ENCODE measurements around the gene CFD. TPM values are rescaled to one million over a fixed set of nuclear protein-coding genes. Genes with fewer than 3 reads are reported as not detected.
"Not testable (repeated sequence)": the region's sequence is repeated elsewhere in the genome, so short reads cannot be mapped to it uniquely, and the experiment has no call there.

The CFD gene
- polyA plus RNA-seq, 1 donor from 2014 or later, result 6.3 TPM

GRCh38 chr19:842802-843179 lies 16.7 kb upstream of the CFD start:
- Mint-ChIP-seq H3K4me3 (peak overlapping the region in 1 of 4 donors; percentile 39), H3K27me3 (peaks cover 48% of the 10 kb centered on the region)
- H3K36me3 Mint-ChIP-seq, H3K4me1 Mint-ChIP-seq, H3K9me3 Mint-ChIP-seq, H3K27ac Mint-ChIP-seq: not testable (repeated sequence)

- H3K4me1 Mint-ChIP-seq, result peaks cover 6 to 7% (median 7%) of the 10 kb centered on the region in 3 donors
- H3K27me3 Mint-ChIP-seq, result peaks cover 49% of the 10 kb centered on the region
- peak overlapping the region in 1 of 4 donors; percentile 39 for H3K4me3 Mint-ChIP-seq
- peaks cover 0 to 3% (median 0%) of the 10 kb centered on the region in 3 donors for H3K9me3 Mint-ChIP-seq
- no peak overlapping the region for H3K27ac Mint-ChIP-seq
- peaks cover 4% of the 10 kb centered on the region for H3K36me3 Mint-ChIP-seq
These were observed 16.2 kb upstream of the CFD start for GRCh38 chr19:843180-843835.

GRCh38 chr19:843836-844545 lies 15.5 kb upstream of the CFD start:
- Mint-ChIP-seq H3K4me1 (peaks cover 6 to 7% (median 7%) of the 10 kb centered on the region in 3 donors), H3K27ac (peak overlapping the region in 1 of 3 donors; percentile 3), H3K4me3 (peak overlapping the region in 1 of 4 donors; percentile 89), H3K9me3 (peaks cover 0 to 3% (median 0%) of the 10 kb centered on the region in 3 donors), H3K27me3 (peaks cover 47% of the 10 kb centered on the region), H3K36me3 (peaks cover 4% of the 10 kb centered on the region)

DNA sequence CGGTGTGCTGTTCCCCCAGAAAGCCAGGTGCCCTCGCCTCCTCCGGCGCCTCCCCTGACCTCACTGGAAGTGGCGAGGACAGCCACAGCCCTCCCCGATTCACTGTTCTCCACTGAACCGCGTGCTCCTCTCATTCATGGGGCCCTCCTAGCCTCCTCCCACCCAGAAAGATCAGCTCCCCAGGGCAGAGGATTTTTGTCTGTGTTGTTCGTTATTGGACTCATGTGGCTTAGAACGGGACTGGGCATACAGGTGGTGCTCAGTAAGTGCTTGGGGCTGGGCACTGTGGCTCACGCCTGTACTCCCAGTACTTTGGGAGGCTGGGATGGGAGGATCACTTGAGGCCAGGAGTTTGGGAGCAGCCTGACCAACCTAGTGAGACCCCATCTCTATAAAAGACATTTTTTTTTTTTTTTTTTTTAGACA lies 14.9 kb upstream of the CFD start:
- H3K4me3 Mint-ChIP-seq, result peak overlapping the region in 1 of 4 donors; percentile 89
- peaks cover 48% of the 10 kb centered on the region for H3K27me3 Mint-ChIP-seq

GRCh38 chr19:845707-846521 lies 13.6 kb upstream of the CFD start:
- Mint-ChIP-seq H3K36me3 (peaks cover 4% of the 10 kb centered on the region), H3K9me3 (peaks cover 0 to 3% (median 0%) of the 10 kb centered on the region in 3 donors), H3K4me1 (peaks cover 6 to 7% (median 7%) of the 10 kb centered on the region in 3 donors), H3K4me3 (peak overlapping the region in 3 of 4 donors; percentile 32 to 49 (median 48)), H3K27me3 (peaks cover 50% of the 10 kb centered on the region), H3K27ac (peak overlapping the region in 2 of 3 donors; percentile 75 to 83)

More for the DNA sequence above, 14.9 kb upstream of the CFD start:
- Mint-ChIP-seq H3K27ac (peak overlapping the region in 1 of 3 donors; percentile 3), H3K36me3 (peaks cover 4% of the 10 kb centered on the region), H3K4me1 (peaks cover 6 to 7% (median 7%) of the 10 kb centered on the region in 3 donors), H3K9me3 (peaks cover 0 to 3% (median 0%) of the 10 kb centered on the region in 3 donors)

DNA sequence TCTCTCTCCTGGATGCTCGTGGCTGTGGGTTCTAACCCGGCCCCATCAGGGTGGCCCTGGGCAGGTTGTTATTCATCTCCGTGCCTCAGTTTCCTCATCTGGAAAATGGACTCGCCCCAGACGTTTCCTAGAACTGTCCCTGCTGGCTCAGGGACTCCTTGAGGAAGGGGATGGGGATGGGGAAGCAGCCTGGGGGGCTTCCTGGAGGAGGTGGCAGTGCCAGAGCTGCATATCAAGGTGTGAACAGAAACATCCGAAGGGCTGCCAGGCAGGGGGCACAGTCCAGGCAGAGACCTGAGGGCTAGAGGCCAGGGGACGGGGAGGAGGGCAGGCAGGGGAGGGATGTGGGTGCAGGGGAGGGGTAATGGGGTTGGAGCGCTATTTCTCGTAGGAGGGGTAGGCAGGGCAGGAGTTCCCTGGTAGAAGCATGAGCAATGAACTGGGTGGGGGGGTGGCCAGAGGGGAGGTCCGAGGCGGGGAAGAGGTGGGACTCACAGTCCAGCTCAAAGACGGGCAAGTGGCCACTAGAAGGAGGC lies 11.0 kb upstream of the CFD start:
- H3K4me3 Mint-ChIP-seq, result no peak overlapping the region
- H3K36me3 Mint-ChIP-seq, result peaks cover 1% of the 10 kb centered on the region
- peaks cover 0 to 3% (median 0%) of the 10 kb centered on the region in 3 donors for H3K9me3 Mint-ChIP-seq
- peak overlapping the region in 1 of 3 donors; percentile 25 for H3K27ac Mint-ChIP-seq
- H3K4me1 Mint-ChIP-seq, result peaks cover 6 to 7% (median 7%) of the 10 kb centered on the region in 3 donors
- H3K27me3 Mint-ChIP-seq, result peaks cover 38% of the 10 kb centered on the region

- not testable (repeated sequence) for H3K4me1 Mint-ChIP-seq, H3K4me3 Mint-ChIP-seq, H3K36me3 Mint-ChIP-seq, H3K9me3 Mint-ChIP-seq
- H3K27ac Mint-ChIP-seq, result peak overlapping the region in 1 of 3 donors; percentile 28
- H3K27me3 Mint-ChIP-seq, result peaks cover 36% of the 10 kb centered on the region
These were observed 10.3 kb upstream of the CFD start for GRCh38 chr19:849195-849594.

- Mint-ChIP-seq H3K9me3 (no peaks in the 10 kb centered on the region), H3K27me3 (peaks cover 27% of the 10 kb centered on the region), H3K4me1 (peaks cover 4% of the 10 kb centered on the region in 3 donors)
These were observed 9.1 kb upstream of the CFD start for GRCh38 chr19:850221-850978.

GRCh38 chr19:850979-851335 lies 8.5 kb upstream of the CFD start:
- no peaks in the 10 kb centered on the region for H3K9me3 Mint-ChIP-seq
- no peaks in the 10 kb centered on the region for H3K4me1 Mint-ChIP-seq
- no peak overlapping the region for H3K27ac Mint-ChIP-seq
- peaks cover 23% of the 10 kb centered on the region for H3K27me3 Mint-ChIP-seq
- H3K4me3 Mint-ChIP-seq, result no peak overlapping the region
- H3K36me3 Mint-ChIP-seq, result peaks cover 1% of the 10 kb centered on the region

More at GRCh38 chr19:850221-850978, 9.1 kb upstream of the CFD start:
- Mint-ChIP-seq H3K4me3 (no peak overlapping the region), H3K36me3 (peaks cover 1% of the 10 kb centered on the region), H3K27ac (peak overlapping the region in 1 of 3 donors; percentile 28)

- Mint-ChIP-seq H3K27ac (peak within 1 kb of the TSS in 2 of 3 donors; percentile 39 to 48), H3K4me3 (no peak within 1 kb of the TSS), H3K4me1 (peaks cover 0 to 5% (median 0%) of the 10 kb centered on the region in 3 donors), H3K9me3 (no peaks in the 10 kb centered on the region), H3K27me3 (peaks cover 15% of the 10 kb centered on the region), H3K36me3 (peaks cover under 1% of the 10 kb centered on the region)
These were observed 7.1 kb upstream of the CFD start, which contains the start of gene ELANE for GRCh38 chr19:852136-853013. ELANE (plus strand) TSS chr19:852303; CDS start chr19:852329, 26 bp downstream.

- H3K4me3 Mint-ChIP-seq, result no peak overlapping the region
- H3K27me3 Mint-ChIP-seq, result peaks cover 14% of the 10 kb centered on the region
- no peaks in the 10 kb centered on the region for H3K36me3 Mint-ChIP-seq
- H3K9me3 Mint-ChIP-seq, result no peaks in the 10 kb centered on the region
- no peak overlapping the region for H3K27ac Mint-ChIP-seq
- peaks cover 0 to 5% (median 0%) of the 10 kb centered on the region in 3 donors for H3K4me1 Mint-ChIP-seq
These were observed 6.4 kb upstream of the CFD start for GRCh38 chr19:853014-853585.

DNA sequence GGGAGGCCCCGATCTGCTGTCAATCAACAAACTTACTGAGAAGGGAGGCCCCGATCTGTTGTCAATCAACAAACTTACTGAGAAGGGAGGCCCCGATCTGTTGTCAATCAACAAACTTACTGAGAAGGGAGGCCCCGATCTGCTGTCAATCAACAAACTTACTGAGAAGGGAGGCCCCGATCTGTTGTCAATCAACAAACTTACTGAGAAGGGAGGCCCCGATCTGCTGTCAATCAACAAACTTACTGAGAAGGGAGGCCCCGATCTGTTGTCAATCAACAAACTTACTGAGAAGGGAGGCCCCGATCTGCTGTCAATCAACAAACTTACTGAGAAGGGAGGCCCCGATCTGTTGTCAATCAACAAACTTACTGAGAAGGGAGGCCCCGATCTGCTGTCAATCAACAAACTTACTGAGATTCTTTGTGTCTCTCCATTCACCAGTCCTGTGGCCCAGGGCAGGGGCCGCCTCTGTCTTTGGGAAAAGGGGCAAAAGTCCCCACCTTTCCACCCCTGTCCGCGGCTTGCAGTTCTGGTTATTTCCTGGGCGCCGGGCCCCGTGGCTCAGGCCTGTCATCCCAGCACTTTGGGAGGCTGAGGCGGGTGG lies 5.7 kb upstream of the CFD start:
- not testable (repeated sequence) for H3K9me3 Mint-ChIP-seq, H3K36me3 Mint-ChIP-seq, H3K4me1 Mint-ChIP-seq, H3K4me3 Mint-ChIP-seq
- Mint-ChIP-seq H3K27ac (peak overlapping the region in 1 of 3 donors; percentile 32), H3K27me3 (peaks cover 14% of the 10 kb centered on the region)

GRCh38 chr19:854549-854948 lies 4.9 kb upstream of the CFD start:
- H3K4me3 Mint-ChIP-seq, result no peak overlapping the region
- H3K27me3 Mint-ChIP-seq, result peaks cover 10% of the 10 kb centered on the region
- H3K9me3 Mint-ChIP-seq, result peaks cover 0 to 2% (median 0%) of the 10 kb centered on the region in 3 donors
- H3K4me1 Mint-ChIP-seq, result peaks cover 0 to 5% (median 0%) of the 10 kb centered on the region in 3 donors
- no peak overlapping the region for H3K27ac Mint-ChIP-seq
- no peaks in the 10 kb centered on the region for H3K36me3 Mint-ChIP-seq

All from IgD-negative memory B cell (primary cell).